GM18951 (cell line): ENCODE measurements around the gene MDFIC.

Experiments
- POLR2A ChIP-seq: IDR thresholded peaks from 4 replicates; pipeline ENCODE4 v1.6.1; 2011; ENCODE audit warnings: mild to moderate bottlenecking; ENCODE audit not compliant: insufficient read length, insufficient read depth; ENCODE audit errors: extremely low read depth
- in situ Hi-C: fragments of 300-500 bp; cut with MboI; formaldehyde crosslinking; loops from one replicate; pipeline ENCODE4 v1.12.0; 2022; ENCODE audit warnings: low sequenced_read_pairs, mixed read lengths, inconsistent platforms; ENCODE audit not compliant: unreplicated experiment

MDFIC gene

DNA sequence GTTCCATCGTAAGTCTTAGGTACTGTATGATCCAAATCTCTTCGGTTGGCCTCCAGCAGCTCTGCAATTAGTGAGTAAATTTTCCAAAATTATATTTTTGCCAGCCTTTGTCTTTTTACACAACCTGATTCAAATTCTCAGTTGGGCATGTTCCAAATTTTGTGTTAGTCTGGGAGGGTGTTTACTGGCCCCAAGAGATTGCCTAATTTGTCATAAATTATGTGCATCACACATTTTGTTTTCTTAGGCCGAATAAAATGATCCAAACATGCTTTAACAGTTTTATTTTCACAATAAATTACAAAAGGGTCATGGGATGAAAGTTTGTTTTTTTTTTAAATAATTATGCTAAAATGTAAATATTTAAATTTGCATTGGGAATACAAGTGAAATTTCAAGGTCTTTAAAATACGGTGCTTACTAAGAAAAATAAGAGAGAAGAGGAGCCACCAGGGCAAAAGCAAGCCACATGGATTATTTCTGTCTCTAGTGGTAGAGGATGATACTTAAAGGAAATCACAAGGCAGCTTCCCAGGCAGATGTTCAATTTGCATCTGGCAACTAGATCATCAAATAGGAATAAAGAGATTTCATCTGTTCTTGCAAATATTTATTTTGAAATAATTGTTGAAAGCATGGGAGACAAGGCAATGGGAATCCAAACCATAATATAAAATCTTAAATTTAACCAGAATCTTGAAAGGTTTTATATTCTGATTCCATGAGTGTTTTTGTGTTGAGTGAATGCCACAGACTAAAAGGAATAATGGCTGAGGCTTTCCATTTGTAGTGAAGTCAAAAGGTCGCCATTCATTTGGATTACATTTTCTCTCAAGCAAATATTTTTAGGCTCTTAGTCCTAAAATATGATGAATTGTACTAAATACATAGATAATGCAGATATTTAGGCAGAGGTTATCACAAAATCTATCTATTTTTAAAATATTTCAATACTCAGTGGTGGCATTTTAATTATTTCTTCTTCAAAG, 111.1 kb downstream of the MDFIC start:
- in situ Hi-C loops = no loop called here
- TF ChIP-seq POLR2A = no peak

DNA sequence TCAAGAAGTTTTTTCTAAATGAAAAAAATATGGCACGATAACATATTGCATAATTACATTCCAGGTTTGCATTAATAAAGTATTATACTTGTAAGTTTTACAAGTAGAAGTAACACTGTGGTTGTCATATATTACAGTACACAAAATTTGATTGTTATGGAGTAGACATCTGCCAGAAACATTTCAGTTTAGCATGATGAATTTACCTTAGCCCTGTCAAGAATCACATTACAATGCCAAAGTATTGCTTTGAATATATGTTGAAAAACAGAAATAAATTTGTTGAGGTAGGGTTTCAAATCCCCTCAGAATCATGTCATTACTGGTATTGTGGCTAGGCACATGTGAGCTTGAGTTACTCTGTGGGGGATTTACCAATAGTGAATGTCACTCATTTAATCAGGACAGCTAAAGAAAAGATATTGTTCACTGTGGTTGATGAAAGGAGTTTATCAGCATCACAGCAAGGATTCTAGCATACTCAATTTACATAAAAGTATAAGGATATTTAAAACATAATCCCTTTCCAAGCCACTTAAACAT, 112.1 kb downstream of the MDFIC start:
- in situ Hi-C loops = no loop called here
- TF ChIP-seq POLR2A = no peak

DNA sequence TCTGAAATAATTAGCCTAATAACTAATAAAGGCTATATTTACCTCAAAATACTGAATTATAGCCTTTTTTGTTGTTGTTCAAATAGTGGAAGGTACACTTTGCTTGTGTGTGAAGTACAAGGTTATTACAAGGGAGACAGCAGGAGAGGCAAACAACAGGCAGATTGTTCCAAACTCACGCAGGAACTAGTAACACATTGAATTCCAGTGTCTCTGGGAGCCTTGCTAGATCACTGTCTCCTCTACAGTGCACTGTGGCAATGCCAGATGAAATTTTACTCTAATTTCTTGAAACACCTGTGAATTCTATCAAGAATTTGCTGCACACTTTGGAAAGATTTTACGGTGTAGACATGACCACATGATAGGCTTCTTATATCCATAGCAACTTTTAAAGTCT, 112.6 kb downstream of the MDFIC start:
- in situ Hi-C loops = no loop called here
- no peak for TF ChIP-seq POLR2A

DNA sequence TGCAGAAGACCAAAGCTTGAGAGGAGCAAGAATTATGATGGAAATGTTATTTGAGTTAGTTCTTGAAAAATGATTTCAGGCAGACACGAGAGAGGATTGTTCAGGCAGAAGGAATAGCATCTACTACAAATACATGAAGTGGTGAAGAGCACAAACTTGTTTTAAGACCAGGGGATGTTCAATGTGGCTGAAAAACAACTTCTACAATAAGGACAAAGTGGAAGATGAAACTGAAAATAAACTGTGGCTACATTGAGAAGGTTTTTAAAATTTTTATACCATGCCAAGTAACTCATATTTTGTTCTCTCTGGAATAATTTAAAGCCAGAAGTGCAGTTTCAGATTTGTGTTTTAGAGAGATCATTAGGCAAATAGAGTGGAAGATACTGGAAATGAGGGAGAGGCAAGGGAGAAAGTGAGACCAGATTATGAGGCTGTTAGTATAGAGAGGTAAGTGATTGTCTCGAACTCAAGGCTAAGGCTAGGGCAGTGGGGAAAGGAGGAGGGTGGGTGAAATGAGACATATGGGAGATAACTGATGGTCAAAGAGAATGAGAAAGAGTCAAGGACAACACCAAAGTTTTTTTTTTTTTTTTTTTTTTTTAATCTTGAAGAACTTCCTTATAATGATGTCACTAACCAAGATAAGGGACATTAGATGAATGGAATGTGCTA, 115.4 kb downstream of the MDFIC start:
- in situ Hi-C loops = no loop called here
- TF ChIP-seq POLR2A = no peak

DNA sequence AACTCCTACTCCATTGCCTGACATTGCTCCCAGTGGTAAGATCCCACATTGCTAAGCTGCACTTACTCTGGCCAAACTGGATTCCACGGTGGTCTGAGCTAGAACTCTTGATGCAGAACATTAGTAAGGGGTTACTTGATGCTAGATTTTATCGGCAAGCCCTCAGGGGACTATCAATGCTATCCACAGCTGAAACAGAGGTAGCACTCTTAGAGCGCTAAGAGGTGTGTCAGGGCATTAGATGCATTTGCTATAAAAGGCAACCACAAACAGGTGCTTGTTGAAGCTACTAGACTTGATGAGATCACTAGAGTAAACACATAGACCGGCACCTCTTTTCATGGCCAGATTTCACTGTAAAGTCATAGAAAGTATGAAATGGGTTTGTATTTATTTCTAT, 116.3 kb downstream of the MDFIC start:
- TF ChIP-seq POLR2A = no peak
- in situ Hi-C loops = no loop called here

DNA sequence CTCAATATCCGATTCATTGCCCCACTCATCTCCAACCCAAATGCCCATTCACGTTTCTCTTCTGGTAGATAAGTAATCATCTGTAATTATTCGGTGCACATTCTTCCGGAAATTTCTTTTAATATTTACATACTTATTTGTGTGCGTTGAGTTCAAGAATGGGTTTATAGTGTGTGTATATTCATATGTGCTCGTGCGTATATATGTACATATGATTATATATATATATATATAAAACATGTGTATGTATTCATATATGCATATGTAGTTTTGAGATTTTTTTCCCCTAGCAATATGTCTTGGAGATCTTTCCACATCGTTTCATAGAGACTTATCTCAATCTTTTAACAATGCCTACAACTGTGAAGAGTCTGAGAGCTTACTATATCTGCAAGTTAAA, 118.2 kb downstream of the MDFIC start:
- no peak for TF ChIP-seq POLR2A
- in situ Hi-C loops = no loop called here

DNA sequence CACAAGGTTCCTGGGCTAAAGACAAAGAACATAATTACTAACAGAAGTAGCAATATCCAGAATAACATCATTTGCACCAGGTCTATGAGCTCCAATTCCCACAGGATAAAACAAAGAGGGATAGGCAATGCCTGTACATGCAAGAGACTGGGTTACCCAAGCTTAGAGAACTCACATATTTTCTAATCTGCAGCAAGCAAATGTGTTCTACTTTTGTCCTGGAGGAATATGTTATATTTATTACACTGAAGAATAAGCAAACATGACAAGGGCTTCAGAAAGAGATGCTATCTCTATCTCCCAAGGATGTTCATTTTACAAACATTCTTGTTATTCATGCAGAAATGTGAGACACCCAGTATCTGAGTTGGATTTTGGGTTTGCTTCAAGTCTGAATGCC, 118.6 kb downstream of the MDFIC start:
- no peak for TF ChIP-seq POLR2A
- in situ Hi-C loops = no loop called here

DNA sequence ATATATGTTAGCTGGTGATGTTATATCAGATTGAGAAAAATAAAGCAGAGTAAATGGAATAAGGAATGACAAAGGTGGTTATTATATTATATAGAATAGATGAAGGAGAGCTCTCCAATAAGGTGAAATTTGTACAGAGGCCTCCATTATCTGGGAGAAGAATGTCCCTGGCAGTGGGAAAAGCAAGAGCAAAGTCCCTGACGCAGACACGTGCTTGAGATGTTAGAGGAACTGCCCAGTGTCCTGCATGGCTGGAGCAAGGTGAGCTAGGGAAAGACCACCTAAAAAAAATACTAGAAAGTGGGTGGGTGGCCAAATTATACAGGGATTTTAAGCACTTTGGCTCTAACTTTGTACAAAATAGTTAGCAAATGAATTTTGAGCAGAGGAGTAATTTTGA, 120.7 kb downstream of the MDFIC start:
- in situ Hi-C loops = no loop called here
- TF ChIP-seq POLR2A = no peak

DNA sequence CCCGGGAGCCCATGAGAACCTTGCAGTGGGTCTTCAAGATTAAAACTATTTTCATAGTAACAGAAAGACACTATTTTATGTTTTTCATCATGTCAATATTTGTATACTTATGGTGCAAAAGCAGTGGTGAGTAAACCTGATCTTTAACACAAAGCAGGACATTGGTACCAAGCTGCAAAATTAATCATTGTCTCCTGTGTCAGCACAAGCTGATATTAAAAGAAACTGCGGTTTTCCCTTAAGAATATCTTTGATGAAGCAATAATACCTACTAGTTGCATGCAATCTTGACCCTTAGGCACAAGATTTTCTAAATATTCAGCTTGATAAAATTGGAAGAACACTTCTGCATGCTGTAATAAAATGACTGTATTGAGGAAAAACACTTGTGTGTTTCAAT, 121.7 kb downstream of the MDFIC start:
- no peak for TF ChIP-seq POLR2A

DNA sequence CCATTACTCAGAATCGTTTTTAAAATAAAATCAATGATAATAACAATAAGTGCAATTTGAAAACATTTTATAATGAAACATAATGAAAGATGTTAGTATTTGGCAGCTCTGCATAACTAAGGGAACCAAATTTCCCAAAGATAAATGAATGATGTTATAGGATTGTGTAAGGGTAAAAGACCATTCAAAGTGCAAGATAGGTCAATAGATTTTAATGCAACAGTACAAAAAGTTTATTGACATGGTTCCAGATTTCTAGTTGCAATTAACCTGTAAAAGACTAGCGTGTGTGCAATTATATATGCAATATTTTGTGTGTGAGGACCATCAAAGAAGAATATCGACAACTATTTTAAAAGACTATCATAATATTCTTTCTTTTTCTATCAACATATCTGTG, 122.3 kb downstream of the MDFIC start:
- in situ Hi-C loops = no loop called here
- no peak for TF ChIP-seq POLR2A

More for the DNA sequence above, 121.7 kb downstream of the MDFIC start:
- in situ Hi-C loops = no loop called here

DNA sequence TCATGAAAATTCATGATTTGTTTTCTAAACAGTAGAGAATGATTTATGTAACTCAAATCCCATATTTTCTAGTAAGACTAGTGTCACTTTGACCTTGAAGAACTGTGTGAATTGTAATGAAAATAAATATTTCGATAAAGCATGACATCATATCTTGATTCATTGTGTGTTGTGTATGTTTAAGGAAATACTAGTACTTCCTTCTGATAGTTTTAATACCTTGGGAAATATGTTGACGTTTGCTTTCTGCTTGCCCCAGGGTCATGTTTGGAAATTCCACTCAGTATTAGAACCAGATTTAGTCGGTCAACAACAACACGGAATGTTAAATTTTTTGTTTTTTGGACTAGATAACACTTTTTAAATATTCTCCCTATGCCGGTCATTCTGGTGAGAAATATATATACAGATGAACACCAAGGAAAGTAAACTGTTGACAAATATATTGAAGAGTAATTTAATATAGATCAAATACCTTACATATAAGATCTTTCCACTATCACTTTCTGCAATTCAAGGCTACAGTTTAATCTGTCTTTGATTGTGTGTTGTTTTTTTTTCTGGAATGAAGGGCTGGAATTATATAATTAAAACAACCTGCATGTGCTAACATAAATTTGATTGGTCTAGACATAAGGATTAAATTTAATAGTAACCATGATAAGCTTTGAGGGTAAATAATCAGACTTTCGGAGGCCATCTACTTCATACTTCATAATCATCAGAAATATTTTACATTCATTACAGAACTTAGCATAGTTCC, 126.2 kb downstream of the MDFIC start:
- no peak for TF ChIP-seq POLR2A
- in situ Hi-C loops = no loop called here

DNA sequence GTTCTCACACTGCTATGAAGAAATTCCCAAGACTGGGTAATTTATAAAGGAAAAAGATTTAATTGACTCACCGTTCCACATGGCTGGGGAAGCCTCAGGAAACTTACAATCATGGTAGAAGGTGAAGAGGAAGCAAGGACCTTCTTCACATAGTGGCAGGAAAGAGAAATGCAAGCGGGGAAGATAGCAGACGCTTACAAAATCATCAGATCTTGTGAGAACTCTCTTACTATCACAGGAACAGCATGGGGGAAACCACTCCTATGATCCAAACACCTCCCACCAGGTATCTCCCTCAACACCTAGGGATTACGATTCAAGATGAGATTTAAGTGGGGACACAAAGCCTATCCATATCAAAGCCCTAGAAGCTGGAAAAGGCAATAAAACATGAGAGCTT, 130.8 kb downstream of the MDFIC start:
- TF ChIP-seq POLR2A = no peak
- in situ Hi-C loops = no loop called here

DNA sequence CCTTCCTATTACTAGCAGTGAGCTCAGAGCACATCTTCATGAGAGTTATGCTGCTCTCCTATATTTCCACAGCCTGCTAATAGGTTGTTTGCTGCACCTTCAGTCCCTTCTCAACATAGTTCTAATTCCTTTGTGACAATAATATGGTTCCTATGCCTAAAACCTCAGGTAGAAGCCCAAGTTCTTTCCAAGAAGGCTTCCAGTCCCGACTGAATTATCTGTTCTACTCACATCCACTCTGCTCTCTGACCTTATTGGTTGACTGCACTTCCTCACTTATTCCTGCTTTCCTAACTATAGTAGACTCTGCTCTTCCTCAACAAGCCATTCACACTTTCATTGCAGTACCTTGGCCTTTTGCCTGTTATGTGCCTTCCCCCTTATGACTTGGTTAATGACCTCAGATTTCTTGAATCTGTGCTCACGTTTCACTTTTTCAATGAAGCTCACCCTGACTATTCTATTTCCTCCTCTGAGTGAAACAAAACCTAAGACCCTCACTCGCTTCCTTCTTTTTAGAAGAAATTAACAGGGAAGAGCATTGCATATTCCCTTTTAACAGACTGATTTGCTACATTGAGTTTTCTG, 132.7 kb downstream of the MDFIC start:
- in situ Hi-C loops = no loop called here
- TF ChIP-seq POLR2A = no peak
